ENCODE results near the gene LEUTX.

Gene LEUTX

GRCh38 chr19:39817888-39818561, 39.4 kb downstream of the LEUTX start:
- H3K9me3 ChIP-seq (ENCODE audit: control insufficient read depth, low read length), result no peaks in the 10 kb centered on the region
- no peak overlapping the region for H3K27ac ChIP-seq (ENCODE audit: insufficient read depth, low read length, poor library complexity, severe bottlenecking)
- no peak overlapping the region for H3K4me3 ChIP-seq (ENCODE audit: insufficient read depth, low read depth, low read length, poor library complexity, severe bottlenecking)
- H3K4me1 ChIP-seq (ENCODE audit: control insufficient read depth, insufficient read depth, low read length, poor library complexity, severe bottlenecking), result no peaks in the 10 kb centered on the region
- no peak for DNase-seq
- H3K36me3 ChIP-seq (ENCODE audit: control insufficient read depth, insufficient read depth, low read length), result peaks cover 5% of the 10 kb centered on the region
- H3K27me3 ChIP-seq (replicated peaks; ENCODE audit: control insufficient read depth, insufficient read depth, low read length, poor library complexity, severe bottlenecking), result no peaks in the 10 kb centered on the region

GRCh38 chr19:39818626-39819097, 40.0 kb downstream of the LEUTX start:
- no peak for DNase-seq
- no peaks in the 10 kb centered on the region for H3K27me3 ChIP-seq (replicated peaks; ENCODE audit: control insufficient read depth, insufficient read depth, low read length, poor library complexity, severe bottlenecking)
- H3K4me3 ChIP-seq (ENCODE audit: insufficient read depth, low read depth, low read length, poor library complexity, severe bottlenecking), result no peak overlapping the region
- no peak overlapping the region for H3K27ac ChIP-seq (ENCODE audit: insufficient read depth, low read length, poor library complexity, severe bottlenecking)
- peaks cover 5% of the 10 kb centered on the region for H3K36me3 ChIP-seq (ENCODE audit: control insufficient read depth, insufficient read depth, low read length)
- H3K4me1 ChIP-seq (ENCODE audit: control insufficient read depth, insufficient read depth, low read length, poor library complexity, severe bottlenecking), result peaks cover 4% of the 10 kb centered on the region
- H3K9me3 ChIP-seq (ENCODE audit: control insufficient read depth, low read length), result no peaks in the 10 kb centered on the region

- Histone ChIP-seq H3K9me3 (ENCODE audit: control insufficient read depth, low read length) (no peaks in the 10 kb centered on the region), H3K4me1 (ENCODE audit: control insufficient read depth, insufficient read depth, low read length, poor library complexity, severe bottlenecking) (peaks cover 11% of the 10 kb centered on the region), H3K27ac (ENCODE audit: insufficient read depth, low read length, poor library complexity, severe bottlenecking) (no peak overlapping the region), H3K36me3 (ENCODE audit: control insufficient read depth, insufficient read depth, low read length) (peaks cover 5% of the 10 kb centered on the region), H3K4me3 (ENCODE audit: insufficient read depth, low read depth, low read length, poor library complexity, severe bottlenecking) (no peak overlapping the region), H3K27me3 (replicated peaks; ENCODE audit: control insufficient read depth, insufficient read depth, low read length, poor library complexity, severe bottlenecking) (no peaks in the 10 kb centered on the region)
- no peak for DNase-seq
Observed at GRCh38 chr19:39819786-39820185, 41.1 kb downstream of the LEUTX start.

GRCh38 chr19:39820696-39821095, 42.0 kb downstream of the LEUTX start:
- Histone ChIP-seq H3K27me3 (replicated peaks; ENCODE audit: control insufficient read depth, insufficient read depth, low read length, poor library complexity, severe bottlenecking) (no peaks in the 10 kb centered on the region), H3K4me1 (ENCODE audit: control insufficient read depth, insufficient read depth, low read length, poor library complexity, severe bottlenecking) (peaks cover 11% of the 10 kb centered on the region)
- no peak for DNase-seq

GRCh38 chr19:39823686-39824085, 45.0 kb downstream of the LEUTX start:
- no peaks in the 10 kb centered on the region for H3K27me3 ChIP-seq (replicated peaks; ENCODE audit: control insufficient read depth, insufficient read depth, low read length, poor library complexity, severe bottlenecking)
- peaks cover 11% of the 10 kb centered on the region for H3K4me1 ChIP-seq (ENCODE audit: control insufficient read depth, insufficient read depth, low read length, poor library complexity, severe bottlenecking)
- H3K36me3 ChIP-seq (ENCODE audit: control insufficient read depth, insufficient read depth, low read length), result peaks cover 28% of the 10 kb centered on the region
- no peak overlapping the region for H3K27ac ChIP-seq (ENCODE audit: insufficient read depth, low read length, poor library complexity, severe bottlenecking)
- no peak for DNase-seq
- H3K9me3 ChIP-seq (ENCODE audit: control insufficient read depth, low read length), result no peaks in the 10 kb centered on the region
- peak overlapping the region; percentile 62 for H3K4me3 ChIP-seq (ENCODE audit: insufficient read depth, low read depth, low read length, poor library complexity, severe bottlenecking)

More at GRCh38 chr19:39820696-39821095, 42.0 kb downstream of the LEUTX start:
- H3K4me3 ChIP-seq (ENCODE audit: insufficient read depth, low read depth, low read length, poor library complexity, severe bottlenecking), result no peak overlapping the region
- H3K36me3 ChIP-seq (ENCODE audit: control insufficient read depth, insufficient read depth, low read length), result peaks cover 8% of the 10 kb centered on the region
- H3K9me3 ChIP-seq (ENCODE audit: control insufficient read depth, low read length), result no peaks in the 10 kb centered on the region
- no peak overlapping the region for H3K27ac ChIP-seq (ENCODE audit: insufficient read depth, low read length, poor library complexity, severe bottlenecking)

- Histone ChIP-seq H3K27me3 (replicated peaks; ENCODE audit: control insufficient read depth, insufficient read depth, low read length, poor library complexity, severe bottlenecking) (no peaks in the 10 kb centered on the region), H3K4me1 (ENCODE audit: control insufficient read depth, insufficient read depth, low read length, poor library complexity, severe bottlenecking) (peaks cover 11% of the 10 kb centered on the region), H3K4me3 (ENCODE audit: insufficient read depth, low read depth, low read length, poor library complexity, severe bottlenecking) (peak overlapping the region; percentile 62), H3K9me3 (ENCODE audit: control insufficient read depth, low read length) (no peaks in the 10 kb centered on the region), H3K36me3 (ENCODE audit: control insufficient read depth, insufficient read depth, low read length) (peaks cover 29% of the 10 kb centered on the region), H3K27ac (ENCODE audit: insufficient read depth, low read length, poor library complexity, severe bottlenecking) (peak overlapping the region; percentile 63)
- DNase-seq, result peak; percentile 79 to 86 (median 85)
Observed at GRCh38 chr19:39824143-39825092, 45.8 kb downstream of the LEUTX start.

- Histone ChIP-seq H3K4me3 (ENCODE audit: insufficient read depth, low read depth, low read length, poor library complexity, severe bottlenecking) (no peak overlapping the region), H3K4me1 (ENCODE audit: control insufficient read depth, insufficient read depth, low read length, poor library complexity, severe bottlenecking) (peaks cover 11% of the 10 kb centered on the region), H3K36me3 (ENCODE audit: control insufficient read depth, insufficient read depth, low read length) (peaks cover 36% of the 10 kb centered on the region), H3K27me3 (replicated peaks; ENCODE audit: control insufficient read depth, insufficient read depth, low read length, poor library complexity, severe bottlenecking) (no peaks in the 10 kb centered on the region), H3K27ac (ENCODE audit: insufficient read depth, low read length, poor library complexity, severe bottlenecking) (peak overlapping the region; percentile 63), H3K9me3 (ENCODE audit: control insufficient read depth, low read length) (no peaks in the 10 kb centered on the region)
- DNase-seq, result no peak
Observed at GRCh38 chr19:39825093-39825463, 46.4 kb downstream of the LEUTX start.

- Histone ChIP-seq H3K27ac (ENCODE audit: insufficient read depth, low read length, poor library complexity, severe bottlenecking) (peak overlapping the region; percentile 63), H3K36me3 (ENCODE audit: control insufficient read depth, insufficient read depth, low read length) (peaks cover 41% of the 10 kb centered on the region), H3K4me1 (ENCODE audit: control insufficient read depth, insufficient read depth, low read length, poor library complexity, severe bottlenecking) (peaks cover 11% of the 10 kb centered on the region), H3K27me3 (replicated peaks; ENCODE audit: control insufficient read depth, insufficient read depth, low read length, poor library complexity, severe bottlenecking) (no peaks in the 10 kb centered on the region), H3K4me3 (ENCODE audit: insufficient read depth, low read depth, low read length, poor library complexity, severe bottlenecking) (no peak overlapping the region), H3K9me3 (ENCODE audit: control insufficient read depth, low read length) (no peaks in the 10 kb centered on the region)
- DNase-seq, result no peak
Observed at GRCh38 chr19:39825531-39826076, 47.0 kb downstream of the LEUTX start.

- no peaks in the 10 kb centered on the region for H3K9me3 ChIP-seq (ENCODE audit: control insufficient read depth, low read length)
- H3K4me1 ChIP-seq (ENCODE audit: control insufficient read depth, insufficient read depth, low read length, poor library complexity, severe bottlenecking), result peaks cover 11% of the 10 kb centered on the region
- no peak overlapping the region for H3K4me3 ChIP-seq (ENCODE audit: insufficient read depth, low read depth, low read length, poor library complexity, severe bottlenecking)
- H3K27me3 ChIP-seq (replicated peaks; ENCODE audit: control insufficient read depth, insufficient read depth, low read length, poor library complexity, severe bottlenecking), result no peaks in the 10 kb centered on the region
- no peak overlapping the region for H3K27ac ChIP-seq (ENCODE audit: insufficient read depth, low read length, poor library complexity, severe bottlenecking)
- DNase-seq, result no peak
- H3K36me3 ChIP-seq (ENCODE audit: control insufficient read depth, insufficient read depth, low read length), result peaks cover 44% of the 10 kb centered on the region
Observed at GRCh38 chr19:39826311-39826945, 47.8 kb downstream of the LEUTX start.

Measured in effector memory CD4-positive, alpha-beta T cell (primary cell).